ENCODE results near the gene RAB27A. TPM values are rescaled to one million over a fixed set of nuclear protein-coding genes. Genes with fewer than 3 reads are reported as not detected.

RAB27A gene
- total and polyA plus RNA-seq, 9 of the 15 experiments (the other 6 are each of a cell fraction or from before 2014, with no cell fraction given), result 31.5 to 171 (median 80.4) TPM

DNA sequence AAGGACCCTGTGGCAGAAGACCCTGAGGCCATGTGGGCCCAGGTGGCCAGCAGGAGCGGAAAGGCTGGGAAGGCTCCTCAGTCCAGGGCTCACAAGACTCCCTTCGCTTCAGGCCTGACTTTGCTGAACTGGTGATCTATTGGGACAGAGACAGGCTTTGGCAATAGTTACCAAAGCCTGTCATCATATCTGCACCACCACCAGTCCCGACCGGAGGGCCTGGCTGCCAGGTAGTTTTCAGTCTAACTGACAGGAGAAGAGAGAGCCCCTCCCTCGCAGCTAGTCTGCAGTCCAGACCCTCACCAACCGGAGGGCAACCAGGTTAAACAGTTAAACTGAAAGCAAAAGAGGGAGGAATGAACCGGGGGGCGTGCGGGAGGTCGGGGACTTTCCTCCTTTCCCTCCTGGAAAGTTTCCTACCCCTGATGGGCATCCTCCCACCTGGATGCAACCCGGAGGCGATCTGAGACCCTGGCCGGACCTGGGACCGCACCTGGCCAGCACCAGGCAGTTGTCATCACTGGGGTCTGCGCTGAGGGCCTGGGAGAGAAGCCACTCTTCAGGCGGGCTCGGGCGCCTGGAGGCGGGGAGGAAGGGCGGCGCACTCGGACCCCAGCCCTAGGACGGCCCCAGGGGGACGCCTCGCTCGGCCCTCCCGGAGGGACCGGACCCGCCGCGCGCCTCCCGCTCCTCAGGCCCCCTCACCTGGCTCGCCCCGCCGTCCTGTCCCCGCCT, 435 bp downstream of the RAB27A start (continued):
- no peak for TF ChIP-seq ZNF41 (CRISPR knock-in tag; conservative IDR thresholded peaks at IDR 0.05)
- TF ChIP-seq NR4A1 (CRISPR knock-in tag; IDR thresholded peaks at IDR 0.05), result no peak
- no peak for TF ChIP-seq NR4A1 (tag; IDR thresholded peaks at IDR 0.05)
- TF ChIP-seq BRD9 (IDR thresholded peaks at IDR 0.05; ENCODE audit: low read depth, partially characterized antibody), result no peak
- no peak for TF ChIP-seq ZBTB8A (IDR thresholded peaks at IDR 0.05; ENCODE audit: partially characterized antibody)
- TF ChIP-seq JUND (IDR thresholded peaks at IDR 0.05; ENCODE audit: borderline replicate concordance, low read depth, low read length), result 0 out of 2 replicates have a peak, but pooled peaks have one; percentile 12
- no peak for TF ChIP-seq JUND (tag; IDR thresholded peaks at IDR 0.05; ENCODE audit: borderline replicate concordance, low read depth, low read length)
- no peak for TF ChIP-seq TEAD2 (tag; IDR thresholded peaks at IDR 0.05)
- TF ChIP-seq, protein P1, sequence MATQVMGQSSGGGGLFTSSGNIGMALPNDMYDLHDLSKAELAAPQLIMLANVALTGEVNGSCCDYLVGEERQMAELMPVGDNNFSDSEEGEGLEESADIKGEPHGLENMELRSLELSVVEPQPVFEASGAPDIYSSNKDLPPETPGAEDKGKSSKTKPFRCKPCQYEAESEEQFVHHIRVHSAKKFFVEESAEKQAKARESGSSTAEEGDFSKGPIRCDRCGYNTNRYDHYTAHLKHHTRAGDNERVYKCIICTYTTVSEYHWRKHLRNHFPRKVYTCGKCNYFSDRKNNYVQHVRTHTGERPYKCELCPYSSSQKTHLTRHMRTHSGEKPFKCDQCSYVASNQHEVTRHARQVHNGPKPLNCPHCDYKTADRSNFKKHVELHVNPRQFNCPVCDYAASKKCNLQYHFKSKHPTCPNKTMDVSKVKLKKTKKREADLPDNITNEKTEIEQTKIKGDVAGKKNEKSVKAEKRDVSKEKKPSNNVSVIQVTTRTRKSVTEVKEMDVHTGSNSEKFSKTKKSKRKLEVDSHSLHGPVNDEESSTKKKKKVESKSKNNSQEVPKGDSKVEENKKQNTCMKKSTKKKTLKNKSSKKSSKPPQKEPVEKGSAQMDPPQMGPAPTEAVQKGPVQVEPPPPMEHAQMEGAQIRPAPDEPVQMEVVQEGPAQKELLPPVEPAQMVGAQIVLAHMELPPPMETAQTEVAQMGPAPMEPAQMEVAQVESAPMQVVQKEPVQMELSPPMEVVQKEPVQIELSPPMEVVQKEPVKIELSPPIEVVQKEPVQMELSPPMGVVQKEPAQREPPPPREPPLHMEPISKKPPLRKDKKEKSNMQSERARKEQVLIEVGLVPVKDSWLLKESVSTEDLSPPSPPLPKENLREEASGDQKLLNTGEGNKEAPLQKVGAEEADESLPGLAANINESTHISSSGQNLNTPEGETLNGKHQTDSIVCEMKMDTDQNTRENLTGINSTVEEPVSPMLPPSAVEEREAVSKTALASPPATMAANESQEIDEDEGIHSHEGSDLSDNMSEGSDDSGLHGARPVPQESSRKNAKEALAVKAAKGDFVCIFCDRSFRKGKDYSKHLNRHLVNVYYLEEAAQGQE (IDR thresholded peaks at IDR 0.05; ENCODE audit: borderline replicate concordance), result peak; percentile 10; the same call in 1 of the 2 replicates
- TF ChIP-seq, protein P1 (CRISPR knock-in tag; IDR thresholded peaks at IDR 0.05; ENCODE audit: low read depth), result no peak
- TF ChIP-seq, protein P2, sequence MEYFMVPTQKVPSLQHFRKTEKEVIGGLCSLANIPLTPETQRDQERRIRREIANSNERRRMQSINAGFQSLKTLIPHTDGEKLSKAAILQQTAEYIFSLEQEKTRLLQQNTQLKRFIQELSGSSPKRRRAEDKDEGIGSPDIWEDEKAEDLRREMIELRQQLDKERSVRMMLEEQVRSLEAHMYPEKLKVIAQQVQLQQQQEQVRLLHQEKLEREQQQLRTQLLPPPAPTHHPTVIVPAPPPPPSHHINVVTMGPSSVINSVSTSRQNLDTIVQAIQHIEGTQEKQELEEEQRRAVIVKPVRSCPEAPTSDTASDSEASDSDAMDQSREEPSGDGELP (CRISPR knock-in tag; IDR thresholded peaks at IDR 0.05; ENCODE audit: borderline replicate concordance), result peak; percentile 65; the same call in 1 of the 2 replicates
